MCF 10A (cell line): ENCODE measurements around the gene SRRM2. TPM values are rescaled to one million over a fixed set of nuclear protein-coding genes. Genes with fewer than 3 reads are reported as not detected.

Experiments used
- BruUV-seq: library from RNA; stranded (reverse); fragments of 400-500 nt; replicated peaks from 2 replicates; lab custom pipeline; 2021; lab: Mats Ljungman, UMichigan
- CTCF ChIA-PET: fragments of 300-600 bp; sonication (Branson Sonifier 250); formaldehyde crosslinking; extraction: SDS; loops from one replicate; lab custom pipeline; 2021; ENCODE audit warnings: antibody characterized with exemption, inconsistent platforms; lab: Yijun Ruan, JAX
- POLR2A ChIA-PET: fragments of 300-600, 350-650 bp; sonication (Branson Sonifier 250); formaldehyde crosslinking; extraction: SDS; loops from one replicate; lab custom pipeline; 2020; ENCODE audit warnings: antibody characterized with exemption, inconsistent platforms; lab: Yijun Ruan, JAX
- DNase-seq: peaks from one replicate; pipeline ENCODE4 v3.0.0-alpha.2; 2018; ENCODE audit not compliant: unreplicated experiment
- H3K27ac Mint-ChIP-seq: one replicate; pipeline ENCODE4 v1.8.0; 2022; ENCODE audit warnings: mild to moderate bottlenecking, low read depth, mixed read lengths; ENCODE audit not compliant: unreplicated experiment
- H3K27me3 Mint-ChIP-seq: one replicate; pipeline ENCODE4 v1.8.0; 2022; ENCODE audit warnings: mixed read lengths; ENCODE audit not compliant: insufficient read depth, unreplicated experiment
- H3K36me3 Mint-ChIP-seq: one replicate; pipeline ENCODE4 v1.8.0; 2022; ENCODE audit warnings: mild to moderate bottlenecking, moderate library complexity, mixed read lengths; ENCODE audit not compliant: insufficient read depth, unreplicated experiment
- H3K4me1 Mint-ChIP-seq: one replicate; pipeline ENCODE4 v1.8.0; 2022; ENCODE audit warnings: mixed read lengths; ENCODE audit not compliant: insufficient read depth, unreplicated experiment
- H3K4me3 Mint-ChIP-seq: one replicate; pipeline ENCODE4 v1.8.0; 2022; ENCODE audit warnings: mild to moderate bottlenecking, moderate library complexity, mixed read lengths; ENCODE audit not compliant: unreplicated experiment
- H3K9me3 Mint-ChIP-seq: one replicate; pipeline ENCODE4 v1.8.0; 2022; ENCODE audit warnings: mixed read lengths; ENCODE audit not compliant: unreplicated experiment
- CTCF ChIP-seq: fragments of 200-600 bp; IDR thresholded peaks from one replicate; pipeline ENCODE4 v1.8.0; 2022; ENCODE audit warnings: antibody characterized with exemption, mild to moderate bottlenecking; ENCODE audit not compliant: unreplicated experiment
- intact Hi-C: fragments of 100-400 bp; cut with micrococcal nuclease; formaldehyde crosslinking; loops from 2 replicates; pipeline ENCODE4 v1.14.1; 2022
- total RNA-seq: library from RNA; stranded (reverse); gene quantifications from 2 replicates; pipeline ENCODE4 v1.2.3, GENCODE V29; 2022

SRRM2 gene
- total RNA-seq, 1 experiment from 2014 or later = 779 TPM

GRCh38 chr16:2770057-2770951 is 17.9 kb downstream of the SRRM2 start:
- POLR2A ChIA-PET = interaction anchor here (0.6 to 5.3 kb wide), 11 partner anchors 8 to 1081 kb away, joined by 3 to 190 read pairs (median 19); partner anchors contain the start of genes ELOB, FLYWCH1, FLYWCH2 and KCTD5
- intact Hi-C loops = loop anchor here (1.0 kb wide), 1 partner anchor 49 kb away; no protein-coding TSS in a partner anchor
- H3K9me3 Mint-ChIP-seq = no peaks in the 10 kb centered on the region
- no TSS peak for BruUV-seq
- peaks cover 98% of the 10 kb centered on the region for H3K36me3 Mint-ChIP-seq
- DNase-seq = peak; percentile 52
- peak overlapping the region; percentile 81 for H3K27ac Mint-ChIP-seq
- H3K4me3 Mint-ChIP-seq = peak overlapping the region; percentile 74
- H3K27me3 Mint-ChIP-seq = no peaks in the 10 kb centered on the region
- H3K4me1 Mint-ChIP-seq = peaks cover 50% of the 10 kb centered on the region
- peak; percentile 26 for TF ChIP-seq CTCF
- CTCF ChIA-PET = interaction anchor here (0.6 to 3.9 kb wide), 7 partner anchors 8 to 499 kb away, joined by 3 to 15 read pairs (median 6); partner anchors contain the start of gene SRRM2

GRCh38 chr16:2771496-2772402 is 19.3 kb downstream of the SRRM2 start:
- ChIA-PET POLR2A (interaction anchor here (0.6 to 1.2 kb wide), 6 partner anchors 15 to 120 kb away, joined by 3 to 6 read pairs (median 4); partner anchors contain the start of gene SRRM2), CTCF (interaction anchor here (0.7 to 1.4 kb wide), 3 partner anchors 91 to 139 kb away, joined by 3 to 4 read pairs (median 3); no protein-coding TSS in a partner anchor)
- Mint-ChIP-seq H3K9me3 (no peaks in the 10 kb centered on the region), H3K27ac (peak overlapping the region; percentile 43), H3K4me3 (peak overlapping the region; percentile 74), H3K27me3 (no peaks in the 10 kb centered on the region), H3K36me3 (peaks cover 89% of the 10 kb centered on the region), H3K4me1 (peaks cover 47% of the 10 kb centered on the region)
- TF ChIP-seq CTCF = no peak
- no TSS peak for BruUV-seq
- DNase-seq = no peak
- intact Hi-C loops = no loop called here

GRCh38 chr16:2773188-2773968 is 20.9 kb downstream of the SRRM2 start:
- no peak for TF ChIP-seq CTCF
- peaks cover 72% of the 10 kb centered on the region for H3K36me3 Mint-ChIP-seq
- peaks cover 39% of the 10 kb centered on the region for H3K4me1 Mint-ChIP-seq
- no TSS peak for BruUV-seq
- H3K27ac Mint-ChIP-seq = peak overlapping the region; percentile 43
- no peaks in the 10 kb centered on the region for H3K9me3 Mint-ChIP-seq
- intact Hi-C loops = no loop called here
- peak; percentile 43 for DNase-seq
- POLR2A ChIA-PET = interaction anchor here (0.6 to 6.5 kb wide), 5 partner anchors 9 to 96 kb away, joined by 3 to 79 read pairs (median 4); partner anchors contain the start of genes KCTD5, PRSS27 and SRRM2
- peak overlapping the region; percentile 10 for H3K4me3 Mint-ChIP-seq
- CTCF ChIA-PET = interaction anchor here (0.6 to 1.5 kb wide), 2 partner anchors 50 to 95 kb away, joined by 3 to 9 read pairs; no protein-coding TSS in a partner anchor
- no peaks in the 10 kb centered on the region for H3K27me3 Mint-ChIP-seq
